ENCODE data around the gene ADAMTSL5.

DNA sequence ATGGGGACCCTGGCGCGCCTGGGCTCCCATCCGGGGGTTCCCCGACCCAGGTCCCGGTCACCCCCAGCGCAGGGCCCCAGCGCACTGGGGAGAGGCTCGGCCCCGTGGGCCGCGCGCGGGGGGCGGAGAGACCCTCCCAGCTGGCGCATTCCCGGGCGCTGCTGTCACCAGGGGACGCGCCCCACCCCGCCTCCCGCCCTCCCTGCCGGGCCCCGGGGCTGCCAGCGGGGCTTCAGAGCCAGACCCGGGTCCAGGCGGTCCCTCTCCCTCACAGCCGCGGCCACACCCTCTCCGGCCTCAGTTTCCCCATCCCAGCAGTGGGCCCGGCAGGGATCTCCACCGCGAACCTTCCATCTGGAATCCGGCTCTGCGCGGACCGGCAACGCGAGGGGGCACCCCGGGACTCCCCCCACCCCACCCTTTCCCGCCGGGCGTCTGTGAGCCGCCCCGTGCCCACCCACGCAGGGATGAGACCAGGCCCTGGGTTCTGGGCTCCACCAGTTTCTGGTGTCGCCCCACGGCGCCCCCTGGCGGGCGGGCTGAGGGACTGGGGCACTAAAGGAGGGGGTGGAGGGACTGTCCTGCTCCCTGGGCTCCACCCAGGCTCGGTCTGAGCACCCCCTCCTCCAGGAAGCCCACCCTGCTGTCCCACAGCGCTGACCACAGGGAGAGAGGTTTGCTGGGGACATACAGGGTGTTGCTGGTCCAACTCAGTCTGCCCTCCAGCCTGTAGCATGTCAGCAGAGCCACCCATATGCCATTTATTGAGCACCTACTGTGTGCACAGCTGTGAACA lies 878 bp upstream of the ADAMTSL5 start:
- TF ChIP-seq, protein P1, sequence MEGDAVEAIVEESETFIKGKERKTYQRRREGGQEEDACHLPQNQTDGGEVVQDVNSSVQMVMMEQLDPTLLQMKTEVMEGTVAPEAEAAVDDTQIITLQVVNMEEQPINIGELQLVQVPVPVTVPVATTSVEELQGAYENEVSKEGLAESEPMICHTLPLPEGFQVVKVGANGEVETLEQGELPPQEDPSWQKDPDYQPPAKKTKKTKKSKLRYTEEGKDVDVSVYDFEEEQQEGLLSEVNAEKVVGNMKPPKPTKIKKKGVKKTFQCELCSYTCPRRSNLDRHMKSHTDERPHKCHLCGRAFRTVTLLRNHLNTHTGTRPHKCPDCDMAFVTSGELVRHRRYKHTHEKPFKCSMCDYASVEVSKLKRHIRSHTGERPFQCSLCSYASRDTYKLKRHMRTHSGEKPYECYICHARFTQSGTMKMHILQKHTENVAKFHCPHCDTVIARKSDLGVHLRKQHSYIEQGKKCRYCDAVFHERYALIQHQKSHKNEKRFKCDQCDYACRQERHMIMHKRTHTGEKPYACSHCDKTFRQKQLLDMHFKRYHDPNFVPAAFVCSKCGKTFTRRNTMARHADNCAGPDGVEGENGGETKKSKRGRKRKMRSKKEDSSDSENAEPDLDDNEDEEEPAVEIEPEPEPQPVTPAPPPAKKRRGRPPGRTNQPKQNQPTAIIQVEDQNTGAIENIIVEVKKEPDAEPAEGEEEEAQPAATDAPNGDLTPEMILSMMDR (conservative IDR thresholded peaks at IDR 0.05 in 1 of 2, IDR thresholded peaks at IDR 0.05 in 1 of 2; ENCODE audit: low read depth in 1 of 2, low read length in 2 of 2), result peak; percentile 47 to 50
- no peak for TF ChIP-seq EZH2 (IDR thresholded peaks at IDR 0.05; ENCODE audit: low read length, missing control alignments)

Measured in fibroblast of lung (primary cell).